ENCODE data around the gene SECISBP2.

Gene SECISBP2

DNA sequence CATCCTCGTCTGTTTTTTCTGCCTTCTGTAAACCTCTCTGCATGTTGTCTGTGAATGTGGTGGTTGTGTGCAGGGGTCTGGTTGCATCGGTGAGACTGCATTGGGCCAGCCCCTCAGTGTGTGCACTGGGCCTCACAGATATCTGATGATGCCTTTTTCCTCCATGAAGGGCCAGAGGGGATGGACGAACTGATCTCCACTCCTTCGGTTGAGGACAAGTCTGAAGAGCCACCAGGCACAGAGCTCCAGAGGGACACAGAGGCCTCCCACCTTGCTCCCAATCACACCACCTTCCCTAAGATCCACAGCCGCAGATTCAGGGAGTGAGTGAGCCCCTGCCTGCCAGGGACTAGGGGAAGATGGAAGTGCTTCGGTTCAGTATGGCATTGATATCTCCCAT is 31.3 kb downstream of the SECISBP2 start:
- DNase-seq = no peak

DNA sequence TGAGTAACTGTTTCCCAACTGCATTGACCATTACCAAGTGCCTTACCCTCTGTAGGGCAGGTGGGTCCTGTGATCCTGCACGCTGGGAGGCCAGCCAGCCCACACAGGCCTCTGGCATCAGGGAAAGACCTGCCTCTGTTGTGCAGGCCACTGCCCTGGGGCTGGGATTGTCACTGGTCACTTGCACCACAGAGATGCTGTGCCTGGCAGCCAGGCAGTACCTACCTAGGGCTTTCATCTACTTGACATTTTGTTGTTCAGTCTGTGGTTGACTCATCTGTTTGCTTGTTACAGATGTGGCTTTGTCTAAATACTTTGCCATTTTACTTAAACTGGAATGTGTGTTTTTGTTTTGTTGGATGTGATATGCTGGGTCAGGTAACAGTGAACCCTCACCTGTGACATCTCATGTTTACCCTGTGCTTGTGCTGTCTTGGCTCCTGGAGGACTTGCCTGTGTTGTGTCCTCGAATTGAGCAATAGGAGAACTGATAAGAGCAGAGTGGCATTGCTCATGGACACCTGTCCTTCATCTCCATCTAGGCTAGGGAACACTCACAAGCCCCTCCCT is 32.8 kb downstream of the SECISBP2 start:
- DNase-seq = no peak

DNA sequence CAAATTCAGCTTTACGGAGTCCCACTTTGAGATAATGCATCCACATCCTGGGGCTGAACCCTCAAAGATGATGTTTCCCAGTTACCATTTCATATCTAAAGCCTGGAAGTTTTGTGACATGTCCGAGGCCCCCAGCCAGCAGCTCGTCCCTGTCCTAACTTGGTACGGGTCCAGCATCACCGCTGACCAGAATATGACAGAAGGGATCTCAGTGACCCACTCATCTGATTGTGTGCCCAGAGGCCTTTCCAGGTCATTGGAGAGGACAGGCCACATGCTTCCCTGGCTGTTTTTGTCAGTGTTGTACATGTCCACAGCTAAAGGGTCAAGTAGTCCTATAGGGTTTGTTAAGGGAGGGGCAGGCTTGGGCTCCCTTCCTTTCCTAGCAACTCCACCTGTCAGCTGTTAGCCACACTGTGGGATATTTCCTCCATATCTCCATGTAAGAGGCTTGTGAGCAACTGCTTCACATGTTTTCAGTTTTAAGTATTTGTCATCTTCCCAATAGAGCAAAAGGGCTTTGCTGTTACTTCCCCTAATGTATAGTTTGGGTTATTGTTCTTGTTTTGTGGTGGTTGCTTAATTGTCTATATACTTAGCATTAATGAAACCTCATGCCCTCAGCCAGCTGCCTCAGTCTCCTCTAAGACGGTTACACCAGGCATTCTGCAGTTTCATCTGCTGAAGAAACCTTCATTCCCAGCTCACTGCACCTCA is 33.4 kb downstream of the SECISBP2 start:
- no peak for DNase-seq

GRCh38 chr9:89352451-89352850 is 34.2 kb downstream of the SECISBP2 start:
- DNase-seq = no peak

DNA sequence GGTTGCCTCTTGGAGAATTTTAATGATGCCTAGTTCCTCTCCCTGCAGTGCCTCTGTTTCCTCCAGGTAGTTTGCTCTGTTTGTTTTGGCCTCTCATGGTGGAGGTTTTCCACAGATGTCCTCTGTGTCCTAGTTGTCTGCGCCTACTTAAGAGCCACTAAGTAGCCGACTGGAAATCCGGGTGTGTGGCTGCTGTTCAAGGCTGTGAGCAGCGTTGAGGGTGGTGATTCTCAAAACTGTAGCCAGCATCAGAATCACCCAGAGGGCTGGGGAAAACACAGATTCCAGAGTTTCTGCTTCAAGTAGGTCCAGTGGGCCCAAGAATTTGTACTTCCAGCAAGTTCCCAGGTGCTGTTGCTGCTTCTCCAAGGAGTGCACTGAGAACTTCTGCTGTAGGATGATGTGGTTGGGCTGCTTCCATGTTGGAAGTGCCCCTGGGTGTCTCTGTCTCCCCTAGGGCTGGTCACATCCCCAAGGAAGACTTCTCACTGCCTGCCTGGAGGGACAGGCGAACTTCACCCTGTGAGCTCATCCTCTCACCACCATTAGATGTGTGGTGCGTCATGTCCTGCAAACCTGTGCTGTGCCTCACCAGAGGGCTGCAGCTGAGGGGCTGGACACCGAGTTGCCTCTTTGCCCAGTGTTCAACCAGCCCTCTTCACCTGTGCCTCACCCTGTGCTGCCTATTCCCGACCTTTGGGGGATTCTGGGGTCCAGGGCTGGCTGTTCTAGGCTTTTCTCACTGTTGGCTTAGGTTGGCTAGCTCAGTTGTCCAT is 34.8 kb downstream of the SECISBP2 start:
- DNase-seq = no peak

DNA sequence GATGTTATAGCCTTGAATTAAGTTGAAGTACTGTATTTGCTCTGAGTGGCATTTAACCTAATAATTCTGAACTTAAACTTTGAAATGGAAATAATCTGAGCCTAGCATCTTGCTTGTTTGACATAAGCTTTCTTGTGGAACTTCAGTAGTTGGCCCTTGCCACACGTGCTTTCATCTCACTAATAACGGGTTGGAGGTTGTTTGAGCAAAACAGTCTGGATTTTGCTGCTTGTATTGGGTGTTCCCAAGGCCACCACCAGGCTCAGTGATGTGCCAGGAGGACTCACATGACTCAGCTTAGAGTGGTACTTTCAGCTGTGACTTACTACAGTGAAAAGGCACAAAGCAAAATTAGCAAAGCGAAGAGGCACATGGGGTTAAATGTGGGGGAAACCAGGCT is 35.7 kb downstream of the SECISBP2 start:
- no peak for DNase-seq

DNA sequence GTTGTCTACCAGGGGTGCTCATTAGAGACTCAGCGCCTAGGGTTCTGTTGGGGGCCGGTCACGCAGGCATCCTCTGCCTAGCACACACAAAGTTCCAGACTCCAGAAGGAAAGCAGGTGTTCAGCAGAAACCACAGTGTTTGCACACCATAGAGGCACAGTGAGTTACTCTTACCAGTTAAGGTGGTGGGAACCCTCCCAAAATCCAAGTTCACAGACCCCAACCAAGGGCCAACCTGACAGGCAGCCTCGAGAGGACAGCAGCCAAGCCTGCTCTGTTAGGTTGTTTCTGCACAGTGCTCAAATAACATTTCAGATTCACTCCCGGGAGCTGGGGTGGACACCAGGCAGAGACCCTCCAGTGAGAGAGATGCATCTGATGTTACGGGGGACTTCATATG is 36.2 kb downstream of the SECISBP2 start:
- DNase-seq = no peak

GRCh38 chr9:89356782-89357181 is 38.5 kb downstream of the SECISBP2 start:
- DNase-seq = no peak

DNA sequence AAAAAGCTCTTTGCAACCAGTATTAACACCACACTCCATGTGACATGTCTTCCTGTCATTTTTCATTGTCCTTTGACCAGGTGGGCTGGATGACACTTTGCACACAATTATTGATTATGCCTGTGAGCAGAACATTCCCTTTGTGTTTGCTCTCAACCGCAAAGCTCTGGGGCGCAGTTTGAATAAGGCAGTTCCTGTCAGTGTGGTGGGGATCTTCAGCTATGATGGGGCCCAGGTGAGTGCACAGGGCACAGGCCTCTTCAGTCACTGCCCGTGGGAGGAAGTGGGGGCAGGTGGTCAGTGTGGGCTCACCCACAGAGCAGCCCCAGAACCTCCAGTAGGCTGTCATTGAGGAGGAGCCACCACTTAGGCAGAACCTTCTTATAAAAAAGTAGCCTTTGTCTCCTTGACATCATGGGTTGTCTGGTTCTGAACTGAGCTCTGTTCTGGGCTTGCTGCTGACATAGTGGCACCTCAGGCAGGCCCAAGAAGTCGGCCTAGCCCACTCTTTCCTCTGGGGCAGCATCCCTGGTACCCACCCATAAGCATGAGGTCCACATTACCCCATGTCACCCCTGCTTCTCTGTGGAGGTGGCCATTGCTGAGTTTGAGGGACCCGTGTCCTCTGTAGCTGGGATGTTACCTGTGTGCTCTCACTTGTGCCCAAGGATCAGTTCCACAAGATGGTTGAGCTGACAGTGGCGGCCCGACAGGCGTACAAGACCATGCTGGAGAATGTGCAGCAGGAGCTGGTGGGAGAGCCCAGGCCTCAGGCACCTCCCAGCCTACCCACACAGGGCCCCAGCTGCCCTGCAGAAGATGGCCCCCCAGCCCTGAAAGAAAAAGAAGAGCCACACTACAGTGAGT is 39.3 kb downstream of the SECISBP2 start:
- no peak for DNase-seq

DNA sequence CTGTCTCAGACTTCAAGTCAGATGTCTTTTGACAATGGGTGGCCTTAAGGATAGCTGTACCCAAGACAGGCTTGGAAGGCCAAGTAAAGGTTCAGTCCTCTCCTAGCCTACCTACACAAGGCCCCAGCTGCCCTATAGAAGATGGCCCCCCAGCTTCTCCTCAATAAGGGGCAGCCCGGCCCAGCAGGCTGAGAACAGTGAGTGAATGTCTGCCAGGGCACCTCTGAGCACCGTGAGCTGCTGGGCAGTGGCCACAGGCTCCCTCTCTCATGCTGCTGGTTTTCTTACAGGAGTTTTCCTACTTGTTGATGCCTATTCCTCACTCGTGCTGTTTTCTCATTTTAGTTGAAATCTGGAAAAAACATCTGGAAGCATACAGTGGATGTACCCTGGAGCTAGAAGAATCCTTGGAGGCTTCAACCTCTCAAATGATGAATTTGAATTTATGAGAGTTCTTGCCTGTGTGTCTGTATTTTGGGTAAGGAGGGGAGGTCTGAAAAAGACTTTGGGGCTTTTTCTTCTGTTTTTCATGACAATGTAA is 40.1 kb downstream of the SECISBP2 start:
- no peak for DNase-seq

DNA sequence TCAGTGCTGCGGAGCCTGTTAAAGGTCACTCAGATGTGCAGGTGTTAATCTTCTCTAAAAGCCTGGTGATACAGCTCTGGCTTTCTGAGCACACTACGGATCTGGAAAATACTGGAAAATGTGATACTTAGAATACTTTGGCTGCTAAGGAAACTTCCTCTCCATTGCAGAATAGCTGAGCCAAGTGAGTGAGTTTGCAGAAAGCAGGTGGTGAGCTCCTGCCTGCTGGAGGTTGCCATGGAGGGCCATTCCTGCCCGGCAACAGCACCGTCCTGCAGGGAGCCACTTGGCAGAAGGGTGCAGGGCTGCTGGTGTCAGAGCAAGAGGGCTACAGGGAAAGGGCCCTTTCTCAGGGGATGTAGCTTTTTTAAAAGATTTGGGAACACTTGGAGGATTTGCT is 40.7 kb downstream of the SECISBP2 start:
- no peak for DNase-seq

- DNase-seq = no peak
These were observed 41.5 kb downstream of the SECISBP2 start for GRCh38 chr9:89359751-89360261.

GRCh38 chr9:89360465-89360864 is 42.2 kb downstream of the SECISBP2 start:
- DNase-seq = no peak

DNA sequence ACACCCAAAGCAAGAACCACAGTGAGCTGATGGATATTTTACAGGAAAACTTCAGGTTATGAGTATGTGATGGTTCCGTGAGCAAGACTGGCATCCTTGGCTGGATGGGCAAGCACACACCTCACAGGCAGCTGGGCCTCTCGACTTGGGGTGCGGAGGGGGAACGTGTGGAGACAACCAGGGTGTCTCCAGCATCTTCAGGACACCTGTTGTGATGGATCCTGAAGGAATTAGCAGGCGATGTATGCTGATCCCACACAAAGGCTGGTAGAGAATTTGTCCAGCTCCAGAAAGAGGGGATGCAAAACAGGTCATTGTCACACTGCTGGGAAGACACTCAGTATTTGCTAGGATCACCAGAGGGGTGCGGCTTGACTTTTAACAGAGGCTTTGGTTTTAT is 42.7 kb downstream of the SECISBP2 start:
- DNase-seq = no peak

- DNase-seq = no peak
These were observed 43.7 kb downstream of the SECISBP2 start for GRCh38 chr9:89361816-89362646.

GRCh38 chr9:89362647-89363310 is 44.5 kb downstream of the SECISBP2 start:
- DNase-seq = no peak

DNA sequence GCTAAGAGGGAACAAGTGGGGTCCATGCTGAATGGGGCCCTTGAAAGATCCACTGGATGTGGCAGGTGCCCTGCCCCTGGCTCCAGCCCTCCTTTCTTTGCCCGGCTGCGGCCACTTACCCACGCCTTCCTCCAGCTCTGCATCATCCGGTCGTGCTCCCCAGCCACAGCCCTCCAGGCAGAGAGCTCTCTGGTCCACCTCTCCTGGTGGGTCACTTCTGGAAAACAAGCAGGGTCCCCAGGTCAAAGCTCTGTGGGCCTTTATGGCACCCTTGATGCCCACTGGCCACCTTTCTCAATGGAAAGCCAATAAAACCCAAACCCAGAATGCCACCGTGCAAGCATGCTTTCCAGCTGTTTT is 45.0 kb downstream of the SECISBP2 start:
- no peak for DNase-seq

DNA sequence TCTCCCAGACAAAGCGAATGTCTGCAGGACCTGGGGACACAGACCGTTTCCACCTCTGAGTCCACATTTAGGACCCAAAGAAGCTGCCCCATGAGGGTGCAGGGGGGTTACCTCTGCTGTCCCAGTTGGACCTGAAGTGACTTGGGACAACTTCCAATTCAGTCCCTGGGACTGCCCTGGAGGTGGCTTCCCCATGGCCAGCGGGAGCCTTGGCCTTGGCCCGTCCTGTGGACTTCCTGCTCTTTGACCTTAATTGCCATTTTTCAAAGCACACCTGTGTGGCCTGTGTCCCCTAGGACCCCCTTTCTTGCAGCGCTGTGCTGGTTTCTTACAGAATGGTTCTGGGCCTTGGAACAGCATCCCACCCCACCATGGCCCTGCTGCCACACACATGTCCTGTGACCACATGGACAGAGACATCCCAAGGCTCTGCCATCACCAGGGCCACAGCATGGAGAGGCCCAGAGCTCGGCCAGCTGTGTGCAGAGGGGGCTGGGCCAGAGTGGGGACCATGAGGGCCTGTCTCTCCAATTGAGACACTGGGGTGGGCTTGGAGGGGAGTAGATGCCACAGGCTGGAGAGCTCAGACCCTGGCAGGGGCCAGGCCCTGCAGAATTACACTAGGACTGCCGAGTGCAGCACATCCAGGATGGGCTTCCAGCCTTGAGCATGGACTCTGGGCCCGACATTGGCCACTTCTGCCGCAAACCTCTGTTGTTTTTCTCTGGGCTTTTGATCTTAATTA is 45.8 kb downstream of the SECISBP2 start:
- no peak for DNase-seq

GRCh38 chr9:89364666-89365531 is 46.6 kb downstream of the SECISBP2 start:
- no peak for DNase-seq

All from CD4-positive, alpha-beta T cell treated with Interleukin-6 for 4 hours (primary cell).